GM12874 (cell line): ENCODE results near the gene SLC25A47.

Experiments
- CTCF ChIP-seq: IDR thresholded peaks from 2 replicates; pipeline ENCODE4 v1.5.1; 2011; ENCODE audit warnings: low read depth, mild to moderate bottlenecking, control low read depth, low read length, moderate library complexity; ENCODE audit not compliant: insufficient read depth

The SLC25A47 gene

DNA sequence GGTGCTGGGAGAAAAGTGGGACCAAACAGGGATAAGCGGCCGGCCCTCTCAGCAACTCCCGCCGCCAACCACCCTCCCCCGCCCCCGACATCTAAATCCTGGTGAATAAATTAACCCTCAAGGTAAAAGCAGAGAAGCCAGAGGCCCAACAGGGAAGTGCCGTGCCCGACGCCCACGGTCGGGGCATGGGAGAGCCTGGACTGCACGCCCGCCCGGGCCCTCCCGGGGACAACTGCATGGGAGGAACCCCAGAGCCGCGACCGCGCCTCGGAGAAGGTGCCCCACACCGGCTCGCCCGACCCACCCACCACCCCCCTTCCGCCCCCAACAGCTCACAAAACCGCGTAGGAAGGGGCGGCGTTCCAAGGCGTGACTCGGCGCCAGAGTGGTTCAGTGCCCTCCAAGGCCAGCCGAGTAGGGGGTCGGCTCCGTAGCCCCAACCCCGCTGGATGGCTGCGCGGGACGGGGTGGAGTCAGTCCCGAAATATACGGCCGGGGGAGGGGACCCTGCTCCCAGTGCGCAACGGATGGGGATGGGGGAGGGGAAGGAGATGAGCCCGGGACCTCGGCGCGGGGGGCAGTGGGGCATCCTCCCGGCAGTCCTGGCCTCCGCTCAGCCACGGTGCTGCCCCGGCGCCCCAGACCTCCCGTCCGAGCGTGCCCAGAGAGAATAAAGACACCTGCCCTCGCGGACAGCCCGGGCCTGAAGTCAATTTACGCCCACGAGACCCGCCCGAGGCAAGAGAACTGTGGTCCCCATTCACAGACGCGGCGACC, 17.6 kb upstream of the SLC25A47 start:
- TF ChIP-seq CTCF, result no peak

GRCh38 chr14:100306101-100306997, 16.8 kb upstream of the SLC25A47 start, which contains the start of gene SLC25A29:
TSS of gene SLC25A29 (minus strand) at chr14:100306444. CDS start at chr14:100306232, 212 bp downstream.
- no peak for TF ChIP-seq CTCF

- TF ChIP-seq CTCF, result 0 out of 2 replicates have a peak, but pooled peaks have one; percentile 1
These were observed 16.0 kb upstream of the SLC25A47 start for GRCh38 chr14:100306998-100307765.

DNA sequence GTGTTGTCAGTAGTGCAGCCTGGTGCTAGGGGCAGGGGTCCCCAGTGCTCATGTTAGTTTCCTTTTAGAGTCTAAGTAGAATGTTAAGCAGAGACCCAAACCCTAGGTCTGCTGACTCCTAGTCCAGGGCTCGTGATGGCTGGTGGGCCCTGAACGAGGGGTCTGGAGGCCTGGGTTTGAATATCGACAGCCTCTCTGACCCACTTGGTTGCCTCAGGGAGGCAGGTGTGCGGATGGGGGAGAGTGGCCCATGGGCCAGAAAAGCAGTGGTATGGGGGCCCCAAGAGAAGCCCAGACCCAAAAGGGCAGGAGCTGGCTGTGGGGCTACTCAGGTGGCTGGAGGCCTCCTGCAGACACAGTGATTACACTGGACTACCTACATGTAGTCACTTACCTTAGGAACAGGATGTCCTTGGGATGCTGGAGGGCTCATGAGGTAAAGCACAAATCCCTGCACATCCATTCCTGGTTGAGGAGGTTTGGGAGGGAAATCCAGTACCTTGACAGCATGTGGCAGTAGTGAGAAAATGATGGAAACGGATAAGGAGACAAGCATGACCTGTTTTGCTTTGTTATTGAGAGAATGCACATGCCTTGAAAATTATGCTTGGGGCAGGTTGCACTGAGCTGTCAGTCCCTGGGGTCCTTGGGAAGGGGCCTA, 15.2 kb upstream of the SLC25A47 start:
- TF ChIP-seq CTCF, result no peak

- TF ChIP-seq CTCF, result no peak
These were observed 14.0 kb upstream of the SLC25A47 start for GRCh38 chr14:100309028-100309737.

DNA sequence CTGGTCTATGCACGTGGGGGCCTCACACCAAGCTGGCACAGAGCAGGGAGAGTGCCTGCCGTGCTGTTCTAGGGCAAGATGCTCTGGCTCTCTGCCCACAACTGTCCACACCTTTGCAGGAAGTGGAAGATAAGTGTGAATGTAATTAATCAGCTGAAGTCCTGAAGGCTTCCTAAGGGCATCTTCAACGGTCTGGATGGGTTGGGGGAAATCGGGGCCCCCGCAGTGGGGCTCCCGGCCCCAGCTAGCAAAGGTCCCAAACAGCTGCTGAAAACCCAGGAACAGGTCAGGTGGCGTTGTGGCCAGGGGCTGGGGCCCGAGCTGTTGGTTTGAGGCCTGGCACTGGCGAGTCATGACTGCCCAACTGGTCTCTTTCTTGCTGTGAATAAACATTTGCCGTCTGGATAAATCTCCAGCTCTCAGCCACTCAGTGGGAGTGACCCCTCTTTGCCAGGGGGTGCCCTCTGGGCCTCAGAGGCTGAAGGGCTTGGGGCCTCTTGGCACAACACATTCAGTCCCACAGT, 10.2 kb upstream of the SLC25A47 start:
- TF ChIP-seq CTCF, result no peak
